HG03432 (cell line): ENCODE measurements around the gene SNX25.
"Not testable (repeated sequence)": the region's sequence is repeated elsewhere in the genome, so short reads cannot be mapped to it uniquely, and the experiment has no call there.

Source experiments
- ATAC-seq: cut with Tn5 transposase; IDR thresholded peaks from one replicate; pipeline ENCODE4 v1.9.1; 2021; ENCODE audit warnings: mild to moderate bottlenecking, moderate library complexity; ENCODE audit not compliant: unreplicated experiment

SNX25 gene

GRCh38 chr4:185204238-185204910, 5.0 kb upstream of the SNX25 start:
- ATAC-seq = no peak

DNA sequence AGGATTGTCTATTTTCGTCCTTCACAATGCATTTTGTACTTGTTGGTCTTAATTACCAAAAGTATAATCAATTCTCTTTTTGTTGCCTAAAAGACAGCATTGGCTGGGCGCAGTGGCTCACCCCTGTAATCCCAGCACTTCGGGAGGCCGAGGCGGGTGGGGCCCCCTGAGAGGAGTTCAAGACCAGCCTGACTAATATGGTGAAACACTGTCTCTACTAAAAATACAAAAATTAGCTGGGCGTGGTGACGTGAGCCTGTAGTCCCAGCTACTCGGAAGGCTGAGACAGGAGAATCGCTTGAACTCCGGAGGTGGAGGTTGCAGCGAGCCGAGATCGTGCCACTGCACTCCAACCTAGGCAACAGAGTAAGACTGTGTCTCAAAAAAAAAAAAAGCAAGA, 4.3 kb upstream of the SNX25 start:
- not testable (repeated sequence) for ATAC-seq

GRCh38 chr4:185205697-185206342, 3.6 kb upstream of the SNX25 start:
- no peak for ATAC-seq

- ATAC-seq = no peak
These were observed 1.9 kb upstream of the SNX25 start for GRCh38 chr4:185207466-185207865.

DNA sequence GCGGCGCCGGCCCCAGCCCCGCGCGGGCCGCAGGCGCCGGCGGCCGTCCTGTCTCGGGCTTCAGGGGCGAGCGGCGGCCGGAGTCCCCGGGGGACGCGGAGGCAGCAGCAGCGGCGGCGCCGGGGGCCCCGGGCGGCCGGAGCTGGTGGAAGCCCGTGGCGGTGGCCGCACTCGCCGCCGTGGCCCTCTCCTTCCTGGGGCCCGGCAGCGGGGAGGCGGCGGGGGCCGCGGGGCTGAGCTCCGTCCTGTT, 379 bp downstream of the SNX25 start:
- peak; percentile 21 for ATAC-seq

DNA sequence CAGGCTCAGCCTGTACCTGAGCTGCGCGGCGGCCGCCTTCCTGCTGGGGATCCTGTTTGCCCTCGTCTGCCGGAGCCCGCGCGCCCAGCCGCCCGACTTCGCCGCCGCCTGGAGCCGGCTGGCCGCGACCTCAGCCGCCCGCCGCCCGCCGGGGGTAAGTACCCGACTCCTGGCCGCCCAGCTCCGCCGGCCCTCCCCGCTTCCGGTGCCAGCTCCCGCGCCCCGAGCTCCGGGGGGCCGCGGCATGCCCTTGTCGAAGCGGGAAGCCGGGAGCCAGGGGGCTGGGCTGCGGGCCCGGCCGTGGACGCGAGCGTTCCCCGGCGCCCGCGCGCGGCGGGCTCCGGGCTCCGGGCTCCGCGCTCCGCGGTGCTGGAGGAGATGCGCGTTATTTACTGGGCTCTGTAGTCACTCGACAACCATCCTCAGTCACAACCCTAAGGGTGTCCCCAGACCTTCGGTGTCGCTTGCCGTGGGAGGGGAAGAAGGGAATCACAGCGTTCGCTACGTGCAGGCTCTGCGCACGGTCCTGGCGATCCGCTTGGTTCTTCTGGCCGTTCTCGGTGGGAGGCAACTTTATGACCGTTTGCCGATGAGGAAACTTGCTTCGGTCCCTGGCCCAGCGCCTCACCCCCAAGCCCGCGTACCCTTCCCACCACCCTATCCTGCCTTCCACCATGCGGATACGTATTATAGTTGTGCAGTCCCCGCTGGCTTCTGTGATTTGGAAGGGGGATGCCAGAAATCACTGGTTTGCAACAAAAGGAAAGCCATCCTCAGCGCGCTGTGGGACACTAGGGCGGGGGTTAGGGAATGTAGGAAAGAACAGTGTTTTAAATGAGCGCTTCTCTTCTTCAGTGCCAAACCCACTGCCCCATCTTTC, 944 bp downstream of the SNX25 start:
- ATAC-seq = peak; percentile 17

- no peak for ATAC-seq
These were observed 1.6 kb downstream of the SNX25 start for GRCh38 chr4:185211035-185211434.

DNA sequence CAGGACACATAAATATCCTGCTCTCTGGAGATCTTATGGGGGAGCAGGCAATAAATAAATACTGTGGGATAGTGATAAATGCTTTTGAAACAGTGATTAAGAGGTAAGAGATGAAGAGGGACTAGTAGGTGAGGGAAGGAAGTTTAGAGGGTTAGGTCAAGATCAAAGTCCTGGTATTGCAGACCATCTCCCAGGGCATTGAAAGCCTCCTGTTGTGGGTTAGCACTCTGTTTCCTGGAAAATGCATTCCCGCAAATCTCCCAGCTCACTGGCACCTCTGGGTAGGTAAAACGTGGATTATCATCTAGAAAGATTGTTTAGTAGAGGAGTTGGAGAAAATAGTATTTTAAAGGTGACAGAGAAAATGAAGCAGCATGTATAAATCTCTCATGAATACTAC, 2.2 kb downstream of the SNX25 start:
- ATAC-seq = no peak

DNA sequence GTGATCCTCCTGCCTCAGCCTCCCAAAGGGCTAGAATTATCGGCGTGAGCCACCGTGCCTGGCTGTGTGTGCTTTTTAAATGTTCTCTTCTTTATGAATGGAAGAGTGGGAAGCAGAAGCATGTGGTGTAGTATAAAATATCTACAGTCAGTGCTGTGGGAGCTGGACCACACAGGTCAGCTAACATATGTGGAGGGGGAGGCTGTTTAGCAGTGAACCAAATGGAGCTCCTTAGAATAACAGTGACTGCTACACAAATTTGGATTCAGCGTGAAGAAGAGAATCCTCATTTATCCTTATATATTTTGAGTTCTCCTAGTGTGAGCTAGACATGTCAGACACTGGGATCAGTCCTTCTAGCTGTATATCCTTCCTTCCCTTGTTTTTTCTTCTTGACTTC, 3.2 kb downstream of the SNX25 start:
- ATAC-seq = no peak

DNA sequence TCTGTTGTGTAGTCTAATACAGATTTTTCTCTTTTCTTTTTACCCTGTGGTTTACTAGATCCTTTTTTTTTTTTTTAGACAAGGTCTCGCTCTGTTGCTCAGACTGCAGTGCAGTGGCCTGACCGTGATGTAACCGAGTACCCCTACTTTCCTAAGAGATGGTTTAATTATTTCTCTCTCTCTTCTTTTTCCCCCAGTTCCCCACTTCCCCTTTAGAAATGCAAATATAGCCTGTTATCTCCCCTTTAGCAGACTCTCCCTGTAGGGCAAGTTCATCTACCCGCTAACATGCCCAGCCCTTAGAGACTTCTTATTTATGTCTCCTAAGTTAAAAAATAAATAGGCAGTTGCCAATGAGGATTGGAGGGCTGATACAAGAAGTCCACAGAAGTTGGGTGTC, 4.5 kb downstream of the SNX25 start:
- ATAC-seq = peak; percentile 45

DNA sequence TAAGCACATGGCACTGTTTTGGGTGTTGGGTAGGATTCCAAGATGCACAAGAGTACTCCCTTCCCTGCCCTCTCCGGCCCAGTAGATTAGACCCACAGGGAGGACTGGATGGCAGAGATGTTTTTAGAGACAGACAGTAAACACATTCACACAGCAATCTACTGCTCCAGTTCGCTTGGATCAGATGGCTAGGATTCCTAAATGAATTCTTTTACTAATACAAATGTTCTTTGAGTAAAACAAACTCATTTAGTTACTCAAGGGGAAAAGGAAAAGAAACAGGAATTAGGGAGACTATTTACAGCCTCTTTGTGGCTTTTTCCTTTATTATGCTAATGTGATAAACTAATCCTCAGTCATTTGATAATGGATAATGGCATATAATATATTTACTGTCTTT, 5.9 kb downstream of the SNX25 start:
- no peak for ATAC-seq

GRCh38 chr4:185217408-185217975, 8.1 kb downstream of the SNX25 start:
- ATAC-seq = no peak

GRCh38 chr4:185218312-185218711, 8.9 kb downstream of the SNX25 start:
- no peak for ATAC-seq

DNA sequence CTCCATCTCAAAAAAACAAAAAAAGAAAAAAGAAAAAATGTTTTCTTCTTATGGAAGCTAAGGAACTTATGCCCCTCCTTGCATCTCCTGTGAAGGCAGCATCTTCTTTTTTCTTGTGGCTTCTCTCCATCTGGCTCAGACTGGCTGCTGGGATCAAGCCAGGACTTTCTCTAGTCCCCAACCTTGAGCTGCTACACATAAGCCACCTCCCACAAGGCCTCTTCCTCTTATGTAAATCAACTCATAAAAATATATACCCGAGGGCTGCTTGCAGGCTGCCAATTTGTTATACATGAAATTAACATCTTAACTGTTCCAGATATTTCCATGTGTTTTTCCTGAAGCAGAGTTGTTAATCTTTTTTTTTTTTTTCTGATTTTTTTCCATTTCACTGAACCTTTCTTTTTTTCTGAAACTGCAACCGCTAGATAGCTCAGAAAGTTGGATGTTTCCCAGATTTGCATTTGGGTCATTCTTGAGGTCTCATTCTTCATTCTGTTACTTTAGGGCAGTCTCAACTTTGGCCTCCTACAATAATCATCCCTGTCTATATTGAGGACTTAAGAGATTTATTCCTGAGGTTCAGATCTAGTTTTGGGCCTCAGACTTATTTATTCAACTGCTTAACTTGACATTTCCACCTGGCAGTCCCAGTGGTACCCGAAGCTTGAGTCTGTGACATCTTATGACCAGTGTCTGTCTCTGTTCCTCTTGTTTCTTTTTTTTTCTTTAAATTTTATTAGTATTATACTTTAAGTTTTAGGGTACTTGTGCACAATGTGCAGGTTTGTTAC, 10.3 kb downstream of the SNX25 start:
- peak; percentile 86 for ATAC-seq

DNA sequence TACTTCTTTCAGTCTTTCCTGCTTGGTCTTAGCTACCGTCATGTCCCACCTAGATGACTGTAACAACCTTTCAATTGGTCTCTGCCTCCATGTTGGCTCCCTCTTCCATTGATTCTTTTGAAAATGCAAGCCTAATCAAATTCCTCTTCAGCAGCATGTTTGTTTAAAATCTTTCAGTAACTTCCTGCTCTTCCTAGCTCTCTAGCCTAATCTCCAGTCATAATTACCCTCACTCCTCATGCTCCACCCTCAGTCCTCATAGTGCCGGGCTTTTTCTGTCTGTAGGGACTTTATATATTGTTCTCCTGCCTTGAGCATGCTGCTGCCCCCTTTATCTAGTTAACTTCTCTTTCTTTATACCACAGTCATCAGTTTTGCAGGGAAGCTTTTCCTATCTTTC, 12.1 kb downstream of the SNX25 start:
- no peak for ATAC-seq

DNA sequence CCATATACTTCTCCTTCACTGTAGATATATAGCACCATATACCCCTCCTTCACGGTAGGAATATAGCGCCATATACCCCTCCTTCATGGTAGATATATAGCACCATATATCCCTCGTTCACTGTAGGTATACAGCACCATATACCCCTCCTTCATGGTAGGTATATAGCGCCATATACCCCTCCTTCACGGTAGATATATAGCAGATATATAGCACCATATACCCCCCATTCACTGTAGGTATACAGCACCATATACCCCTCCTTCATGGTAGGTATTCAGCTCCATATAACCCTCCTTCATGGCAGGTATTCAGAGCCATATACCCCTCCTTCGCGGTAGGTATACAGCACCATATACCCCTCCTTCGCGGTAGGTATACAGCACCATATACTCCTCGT, 12.5 kb downstream of the SNX25 start:
- ATAC-seq = no peak

GRCh38 chr4:185222598-185222997, 13.2 kb downstream of the SNX25 start:
- no peak for ATAC-seq

DNA sequence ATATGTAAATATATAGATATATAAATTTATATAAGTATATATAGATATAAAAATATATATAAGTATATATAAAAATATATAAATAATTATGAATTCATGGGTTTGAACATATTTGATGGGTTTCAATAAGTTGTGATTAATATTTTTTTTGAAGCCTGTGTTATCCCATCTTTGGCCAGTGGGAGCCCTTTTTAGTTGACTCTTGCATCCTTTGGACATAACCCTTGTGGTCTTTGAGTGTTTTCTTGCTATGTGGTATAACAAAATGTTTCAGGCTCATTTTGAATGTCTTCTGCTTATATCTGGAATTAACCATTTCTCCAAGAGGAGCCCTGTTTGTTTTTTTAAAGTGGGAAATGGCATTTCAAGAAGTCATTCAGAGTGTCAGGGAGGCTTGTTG, 15.2 kb downstream of the SNX25 start:
- ATAC-seq = no peak

- ATAC-seq = no peak
These were observed 16.5 kb downstream of the SNX25 start for GRCh38 chr4:185225940-185226339.

- ATAC-seq = no peak
These were observed 17.7 kb downstream of the SNX25 start for GRCh38 chr4:185227131-185227551.

DNA sequence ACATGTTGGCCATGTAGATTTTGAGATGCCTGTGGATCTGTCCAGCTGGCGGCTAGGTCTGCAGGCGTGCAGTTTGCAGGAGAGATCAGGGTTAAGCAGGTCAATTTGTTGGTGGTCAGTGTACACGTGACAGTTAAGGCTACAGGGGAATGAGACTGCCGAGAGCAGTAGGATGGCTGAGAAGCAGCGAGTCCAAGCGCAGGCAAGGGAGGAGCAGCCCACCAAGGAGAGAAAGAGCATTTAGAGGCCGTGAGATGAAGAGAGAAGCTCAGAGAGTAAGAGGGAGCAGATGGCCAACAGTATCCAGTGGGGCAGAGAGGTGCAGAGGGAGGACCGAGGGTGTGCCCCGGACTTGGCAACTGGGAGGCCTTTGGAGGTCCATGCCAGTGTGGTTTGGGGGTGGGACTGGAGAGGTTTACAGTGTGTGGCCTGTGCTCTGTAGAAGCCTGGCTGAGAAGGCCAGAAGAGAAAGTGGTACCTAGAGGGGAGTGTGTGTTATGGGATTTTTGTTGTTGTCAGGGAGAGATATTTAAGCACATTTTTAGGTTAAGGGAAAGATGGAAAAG, 18.4 kb downstream of the SNX25 start:
- no peak for ATAC-seq
